Measurements from ENCODE around the gene SPRED3.

SPRED3 gene

DNA sequence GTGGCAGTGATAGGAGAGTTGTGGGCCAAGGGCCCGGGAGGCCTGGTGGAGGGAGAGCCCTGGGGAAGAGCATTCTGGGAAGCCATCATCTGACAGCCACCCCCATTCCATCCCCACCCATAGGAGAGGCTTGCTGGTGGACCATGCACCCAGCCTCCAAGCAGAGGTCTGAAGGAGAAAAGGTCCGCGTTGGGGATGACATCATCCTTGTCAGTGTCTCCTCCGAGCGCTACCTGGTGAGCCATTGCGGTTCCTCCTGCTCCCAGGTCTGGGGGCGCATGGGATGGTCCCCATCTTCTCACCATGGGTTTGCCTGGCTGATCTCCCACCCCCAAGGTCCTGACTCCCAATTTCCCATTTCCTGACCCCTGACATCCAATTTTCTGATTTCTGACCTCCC lies 55.5 kb downstream of the SPRED3 start:
- TF ChIP-seq TAF1 (IDR thresholded peaks at IDR 0.05; ENCODE audit: borderline replicate concordance, insufficient read depth, low read length) = no peak
- no peak for TF ChIP-seq POLR2AphosphoS5 (IDR thresholded peaks at IDR 0.05; ENCODE audit: low read depth, low read length)
- TF ChIP-seq, protein P1, sequence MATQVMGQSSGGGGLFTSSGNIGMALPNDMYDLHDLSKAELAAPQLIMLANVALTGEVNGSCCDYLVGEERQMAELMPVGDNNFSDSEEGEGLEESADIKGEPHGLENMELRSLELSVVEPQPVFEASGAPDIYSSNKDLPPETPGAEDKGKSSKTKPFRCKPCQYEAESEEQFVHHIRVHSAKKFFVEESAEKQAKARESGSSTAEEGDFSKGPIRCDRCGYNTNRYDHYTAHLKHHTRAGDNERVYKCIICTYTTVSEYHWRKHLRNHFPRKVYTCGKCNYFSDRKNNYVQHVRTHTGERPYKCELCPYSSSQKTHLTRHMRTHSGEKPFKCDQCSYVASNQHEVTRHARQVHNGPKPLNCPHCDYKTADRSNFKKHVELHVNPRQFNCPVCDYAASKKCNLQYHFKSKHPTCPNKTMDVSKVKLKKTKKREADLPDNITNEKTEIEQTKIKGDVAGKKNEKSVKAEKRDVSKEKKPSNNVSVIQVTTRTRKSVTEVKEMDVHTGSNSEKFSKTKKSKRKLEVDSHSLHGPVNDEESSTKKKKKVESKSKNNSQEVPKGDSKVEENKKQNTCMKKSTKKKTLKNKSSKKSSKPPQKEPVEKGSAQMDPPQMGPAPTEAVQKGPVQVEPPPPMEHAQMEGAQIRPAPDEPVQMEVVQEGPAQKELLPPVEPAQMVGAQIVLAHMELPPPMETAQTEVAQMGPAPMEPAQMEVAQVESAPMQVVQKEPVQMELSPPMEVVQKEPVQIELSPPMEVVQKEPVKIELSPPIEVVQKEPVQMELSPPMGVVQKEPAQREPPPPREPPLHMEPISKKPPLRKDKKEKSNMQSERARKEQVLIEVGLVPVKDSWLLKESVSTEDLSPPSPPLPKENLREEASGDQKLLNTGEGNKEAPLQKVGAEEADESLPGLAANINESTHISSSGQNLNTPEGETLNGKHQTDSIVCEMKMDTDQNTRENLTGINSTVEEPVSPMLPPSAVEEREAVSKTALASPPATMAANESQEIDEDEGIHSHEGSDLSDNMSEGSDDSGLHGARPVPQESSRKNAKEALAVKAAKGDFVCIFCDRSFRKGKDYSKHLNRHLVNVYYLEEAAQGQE (IDR thresholded peaks at IDR 0.05; ENCODE audit: insufficient read depth in 1 of 2, low read depth in 2 of 2, low read length in 2 of 2) = no peak
- no peak for TF ChIP-seq FOXP2 (optimal IDR thresholded peaks at IDR 0.05; ENCODE audit: borderline replicate concordance, extremely low read depth, extremely low read length, insufficient read depth)
- no peak for TF ChIP-seq SIN3A (IDR thresholded peaks at IDR 0.05; ENCODE audit: borderline replicate concordance, insufficient read depth, low read length)

DNA sequence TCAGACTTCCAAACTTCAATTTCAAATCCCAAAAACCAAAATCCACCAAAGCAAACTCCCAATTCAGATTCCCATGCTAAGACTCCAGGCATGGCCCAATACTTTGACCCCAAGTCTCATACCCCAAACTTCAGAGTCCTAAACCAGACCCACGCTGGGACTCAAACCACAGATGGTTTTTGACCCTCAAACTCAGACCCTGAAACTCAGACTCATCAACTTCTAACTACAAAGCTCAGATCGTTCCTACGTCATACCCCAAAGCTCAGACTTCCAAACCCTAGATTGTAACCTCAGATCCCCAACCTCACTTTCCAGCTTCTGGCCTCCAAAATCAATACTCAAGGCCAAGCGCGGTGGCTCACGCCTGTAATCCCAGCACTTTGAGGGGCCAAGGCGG lies 56.9 kb downstream of the SPRED3 start:
- TF ChIP-seq SIN3A (IDR thresholded peaks at IDR 0.05; ENCODE audit: borderline replicate concordance, insufficient read depth, low read length) (no peak), POLR2AphosphoS5 (IDR thresholded peaks at IDR 0.05; ENCODE audit: low read depth, low read length) (no peak), TAF1 (IDR thresholded peaks at IDR 0.05; ENCODE audit: borderline replicate concordance, insufficient read depth, low read length) (no peak), FOXP2 (optimal IDR thresholded peaks at IDR 0.05; ENCODE audit: borderline replicate concordance, extremely low read depth, extremely low read length, insufficient read depth) (no peak)
- TF ChIP-seq, protein P1 (IDR thresholded peaks at IDR 0.05; ENCODE audit: insufficient read depth in 1 of 2, low read depth in 2 of 2, low read length in 2 of 2) = no peak

DNA sequence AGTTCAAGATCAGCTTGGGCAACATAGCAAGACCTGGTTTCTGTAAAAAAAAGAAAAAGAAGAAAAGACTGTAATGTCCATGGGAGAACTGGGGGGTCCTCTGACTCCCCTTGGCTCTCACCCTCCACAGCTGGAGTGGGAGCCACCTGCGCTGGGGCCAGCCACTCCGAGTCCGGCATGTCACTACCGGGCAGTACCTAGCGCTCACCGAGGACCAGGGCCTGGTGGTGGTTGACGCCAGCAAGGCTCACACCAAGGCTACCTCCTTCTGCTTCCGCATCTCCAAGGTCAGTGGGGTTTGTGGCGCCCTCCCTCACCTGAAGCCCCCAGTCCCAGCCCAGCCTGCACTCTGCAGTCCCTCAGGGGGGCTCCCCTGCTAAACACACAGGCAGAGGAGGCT lies 59.7 kb downstream of the SPRED3 start:
- TF ChIP-seq POLR2AphosphoS5 (IDR thresholded peaks at IDR 0.05; ENCODE audit: low read depth, low read length) (no peak), TAF1 (IDR thresholded peaks at IDR 0.05; ENCODE audit: borderline replicate concordance, insufficient read depth, low read length) (no peak), SIN3A (IDR thresholded peaks at IDR 0.05; ENCODE audit: borderline replicate concordance, insufficient read depth, low read length) (no peak), FOXP2 (optimal IDR thresholded peaks at IDR 0.05; ENCODE audit: borderline replicate concordance, extremely low read depth, extremely low read length, insufficient read depth) (no peak)
- TF ChIP-seq, protein P1 (IDR thresholded peaks at IDR 0.05; ENCODE audit: insufficient read depth in 1 of 2, low read depth in 2 of 2, low read length in 2 of 2) = no peak
